ENCODE measurements around the gene EML1. TPM values are rescaled to one million over a fixed set of nuclear protein-coding genes. Genes with fewer than 3 reads are reported as not detected.
A peak's percentile ranks its signal among the peaks of the same experiment; 100 is the strongest.

EML1 gene
- total and polyA plus RNA-seq, 7 donors, result 3.1 to 40.4 (median 7.5) TPM

DNA sequence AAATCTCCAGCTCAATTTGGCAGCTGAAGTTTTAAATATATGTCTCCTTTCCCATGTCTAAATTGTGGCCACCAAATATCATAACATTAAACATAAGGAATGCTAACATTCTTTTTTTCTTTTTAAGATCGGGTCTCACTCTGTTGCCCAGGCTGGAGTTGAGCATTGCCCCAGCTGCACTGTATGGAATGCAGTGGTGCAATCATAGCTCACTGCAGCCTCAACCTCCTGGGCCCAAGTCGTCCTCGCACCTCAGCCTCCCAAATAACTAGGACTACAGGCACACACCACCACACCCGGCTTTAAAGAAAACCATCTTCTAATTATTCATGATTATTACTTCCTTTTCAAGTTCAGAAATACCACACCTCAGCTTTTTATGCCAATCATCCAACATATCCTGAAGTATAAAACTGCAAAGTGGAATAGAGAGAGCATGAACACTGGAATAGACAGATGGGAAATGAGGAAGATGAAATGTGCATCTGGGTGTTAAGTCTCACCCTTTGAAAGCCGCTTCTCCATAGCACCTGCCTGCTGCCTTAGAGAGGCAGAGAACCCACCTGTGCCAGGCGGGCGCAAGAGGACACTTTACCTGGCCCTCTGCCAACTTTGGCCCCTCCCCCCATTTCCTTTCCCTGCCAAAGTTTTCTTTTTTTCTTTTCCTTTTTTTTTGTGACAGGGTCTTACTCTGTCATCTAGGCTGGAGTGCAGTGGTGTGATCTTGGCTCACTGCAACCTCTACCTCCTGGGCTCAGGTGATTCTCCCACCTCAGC, 2.8 kb upstream of the EML1 start:
- Histone ChIP-seq H3K36me3 (ENCODE audit: insufficient read depth in 1 of 2, low read depth in 1 of 2) (no peaks in the 10 kb centered on the region), H3K4me3 (no peak overlapping the region), H3K4me1 (peaks cover 14% of the 10 kb centered on the region), H3K9me3 (no peaks in the 10 kb centered on the region), H3K27ac (no peak overlapping the region), H3K27me3 (ENCODE audit: insufficient read depth in 3 of 3, low read length in 2 of 3) (no peaks in the 10 kb centered on the region)
- 89 to 94% (median 89%) methylated on average over 7 of the region's 7 CpGs for WGBS, 3 donors
- DNase-seq (no peak), ATAC-seq (no peak)
- intact Hi-C loops (cut with DNase I), result loop anchor here in 1 of 2 donors (2.0 to 5.0 kb wide), 3 partner anchors 33 to 103 kb away; no protein-coding TSS in a partner anchor
- TF ChIP-seq CTCF (IDR thresholded peaks at IDR 0.05), result no peak

GRCh38 chr14:99790978-99791376, 2.2 kb upstream of the EML1 start:
- ATAC-seq (no peak), DNase-seq (no peak)
- no peak overlapping the region for H3K4me3 ChIP-seq
- H3K27ac ChIP-seq, result no peak overlapping the region
- peaks cover 14% of the 10 kb centered on the region for H3K4me1 ChIP-seq
- intact Hi-C loops (cut with DNase I), result loop anchor here in 1 of 2 donors (2.0 to 5.0 kb wide), 3 partner anchors 34 to 104 kb away; no protein-coding TSS in a partner anchor
- H3K27me3 ChIP-seq (ENCODE audit: insufficient read depth in 3 of 3, low read length in 2 of 3), result no peaks in the 10 kb centered on the region
- H3K36me3 ChIP-seq (ENCODE audit: insufficient read depth in 1 of 2, low read depth in 1 of 2), result no peaks in the 10 kb centered on the region
- H3K9me3 ChIP-seq, result no peaks in the 10 kb centered on the region
- no peak for TF ChIP-seq CTCF (IDR thresholded peaks at IDR 0.05)
- WGBS, 3 donors, result 76 to 85% (median 79%) methylated on average over 6 of the region's 6 CpGs

DNA sequence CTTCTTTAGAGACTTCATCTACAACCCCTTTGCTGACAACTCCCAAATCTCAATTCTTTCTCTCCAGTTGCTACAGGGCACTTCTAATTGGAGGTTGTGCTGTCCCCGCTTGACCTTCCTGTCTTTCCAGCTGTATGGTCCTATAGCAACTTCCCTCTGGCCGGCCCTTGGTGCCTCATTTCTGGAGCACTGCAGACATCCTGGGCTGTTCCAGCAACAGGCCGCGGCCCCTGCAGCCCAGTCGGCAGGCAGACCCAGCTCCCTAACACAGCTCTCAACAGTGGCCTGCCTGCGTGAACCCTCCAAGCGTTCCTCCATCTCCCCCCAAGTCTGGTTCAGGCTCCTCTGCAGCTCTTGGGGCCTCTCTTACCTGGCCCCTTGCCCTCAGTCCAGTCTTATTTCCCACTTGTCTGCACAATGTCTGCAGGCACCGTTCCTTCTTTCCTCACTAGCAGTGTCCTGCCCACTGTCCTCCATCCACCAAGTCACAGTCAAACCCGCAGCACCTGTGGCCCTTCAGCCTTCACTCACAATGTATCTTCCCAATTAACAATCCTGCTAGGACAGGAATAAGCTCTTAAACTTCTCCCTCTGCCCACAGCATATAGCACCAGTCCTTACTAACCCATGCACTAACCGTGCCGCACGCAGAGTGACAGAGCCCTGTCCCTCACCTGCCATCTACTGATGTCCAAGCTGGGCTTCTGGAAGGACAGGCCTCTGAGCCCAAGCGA, 1.6 kb upstream of the EML1 start:
- no peaks in the 10 kb centered on the region for H3K27me3 ChIP-seq (ENCODE audit: insufficient read depth in 3 of 3, low read length in 2 of 3)
- no peak for TF ChIP-seq CTCF (IDR thresholded peaks at IDR 0.05)
- H3K4me1 ChIP-seq, result peaks cover 14% of the 10 kb centered on the region
- intact Hi-C loops (cut with DNase I), result loop anchor here in 1 of 2 donors (2.0 to 5.0 kb wide), 3 partner anchors 34 to 104 kb away; no protein-coding TSS in a partner anchor
- H3K27ac ChIP-seq, result peak overlapping the region; percentile 77
- no peak for ATAC-seq
- WGBS, 3 donors, result 63 to 72% (median 67%) methylated on average over 13 of the region's 13 CpGs
- H3K9me3 ChIP-seq, result no peaks in the 10 kb centered on the region
- H3K36me3 ChIP-seq (ENCODE audit: insufficient read depth in 1 of 2, low read depth in 1 of 2), result no peaks in the 10 kb centered on the region
- no peak overlapping the region for H3K4me3 ChIP-seq
- no peak for DNase-seq

DNA sequence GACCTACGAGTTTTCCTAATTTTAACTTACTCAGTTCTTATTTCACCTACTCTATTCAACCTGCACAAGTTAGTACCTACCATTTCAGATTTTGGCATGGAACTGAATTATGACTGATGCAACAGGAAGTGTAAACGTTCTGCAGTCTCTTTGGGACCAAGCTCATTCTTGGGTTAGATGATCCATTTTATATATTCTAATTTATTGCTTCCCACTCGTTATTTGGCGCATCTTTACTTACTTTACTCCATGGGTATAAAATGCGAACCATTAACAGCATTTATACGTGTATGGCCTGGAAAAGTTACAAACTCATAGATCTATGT, 1.0 kb upstream of the EML1 start:
- Histone ChIP-seq H3K36me3 (ENCODE audit: insufficient read depth in 1 of 2, low read depth in 1 of 2) (no peaks in the 10 kb centered on the region), H3K4me3 (peak overlapping the region; percentile 68), H3K4me1 (peaks cover 14% of the 10 kb centered on the region), H3K27me3 (ENCODE audit: insufficient read depth in 3 of 3, low read length in 2 of 3) (no peaks in the 10 kb centered on the region), H3K9me3 (no peaks in the 10 kb centered on the region), H3K27ac (peak overlapping the region; percentile 77)
- WGBS, 3 donors, result 71 to 76% (median 73%) methylated on average over 6 of the region's 6 CpGs
- intact Hi-C loops (cut with DNase I), result loop anchor here in 1 of 2 donors (5.0 kb wide), 2 partner anchors 35 to 105 kb away; no protein-coding TSS in a partner anchor
- no peak for ATAC-seq
- TF ChIP-seq CTCF (IDR thresholded peaks at IDR 0.05), result no peak
- DNase-seq, result no peak
